HG02870 (cell line): ENCODE data around the gene TMEM69.
"Not testable (repeated sequence)": the region's sequence is repeated elsewhere in the genome, so short reads cannot be mapped to it uniquely, and the experiment has no call there.

Experiments
- ATAC-seq: cut with Tn5 transposase; IDR thresholded peaks from one replicate; pipeline ENCODE4 v1.9.1; 2021; ENCODE audit warnings: mild to moderate bottlenecking, moderate library complexity; ENCODE audit not compliant: unreplicated experiment

TMEM69 gene

GRCh38 chr1:45677751-45678245 is 10.2 kb upstream of the TMEM69 start:
- ATAC-seq: no peak

- no peak for ATAC-seq
Observed at GRCh38 chr1:45678489-45678888, 9.5 kb upstream of the TMEM69 start.

GRCh38 chr1:45679123-45679522 is 8.9 kb upstream of the TMEM69 start:
- no peak for ATAC-seq

- ATAC-seq: no peak
Observed at GRCh38 chr1:45682942-45683341, 5.0 kb upstream of the TMEM69 start.

GRCh38 chr1:45684402-45684801 is 3.6 kb upstream of the TMEM69 start:
- ATAC-seq: no peak

- no peak for ATAC-seq
Observed at GRCh38 chr1:45685308-45686014, 2.5 kb upstream of the TMEM69 start.

- ATAC-seq: peak; percentile 15
Observed at GRCh38 chr1:45686015-45686287, 2.0 kb upstream of the TMEM69 start.

GRCh38 chr1:45686288-45687013 is 1.5 kb upstream of the TMEM69 start, which contains the start of gene GPBP1L1:
GPBP1L1 (minus strand) TSS chr1:45686533; CDS start chr1:45659087, 27,446 bp downstream.
- ATAC-seq: peak; percentile 57

- ATAC-seq: peak; percentile 77
Observed at GRCh38 chr1:45687014-45687753, 797 bp upstream of the TMEM69 start.

- not testable (repeated sequence) for ATAC-seq
Observed at GRCh38 chr1:45693811-45694210, 5.8 kb downstream of the TMEM69 start.

- ATAC-seq: no peak
Observed at GRCh38 chr1:45694823-45695222, 6.8 kb downstream of the TMEM69 start.

- no peak for ATAC-seq
Observed at GRCh38 chr1:45704637-45705036, 16.7 kb downstream of the TMEM69 start.

- no peak for ATAC-seq
Observed at GRCh38 chr1:45713711-45714110, 25.7 kb downstream of the TMEM69 start.

- no peak for ATAC-seq
Observed at GRCh38 chr1:45716700-45717099, 28.7 kb downstream of the TMEM69 start.

- ATAC-seq: not testable (repeated sequence)
Observed at GRCh38 chr1:45717386-45717785, 29.4 kb downstream of the TMEM69 start.

GRCh38 chr1:45718289-45718688 is 30.3 kb downstream of the TMEM69 start:
- ATAC-seq: no peak

GRCh38 chr1:45721207-45721606 is 33.2 kb downstream of the TMEM69 start:
- no peak for ATAC-seq

- no peak for ATAC-seq
Observed at GRCh38 chr1:45722809-45723208, 34.8 kb downstream of the TMEM69 start.

- ATAC-seq: no peak
Observed at GRCh38 chr1:45723248-45723930, 35.4 kb downstream of the TMEM69 start.

GRCh38 chr1:45726007-45726406 is 38.0 kb downstream of the TMEM69 start:
- not testable (repeated sequence) for ATAC-seq
